Pulmonary artery endothelial cell (primary cell): Measurements from ENCODE around the gene CNN2. TPM values are rescaled to one million over a fixed set of nuclear protein-coding genes. Genes with fewer than 3 reads are reported as not detected.

ENCODE experiments used
- DNase-seq: peaks from one replicate; pipeline ENCODE4 v3.0.0-alpha.2; 2011; ENCODE audit warnings: low read depth, low spot score
- total RNA-seq: library from RNA; depleted of rRNA; stranded (reverse); fragments of >200 nt; gene quantifications from 2 replicates; pipeline ENCODE4 v1.2.3, GENCODE V29; 2014

CNN2 gene
- total RNA-seq, 1 donor from 2014 or later: 188 TPM

- no peak for DNase-seq
Measured at GRCh38 chr19:995051-995827, 31.2 kb upstream of the CNN2 start.

GRCh38 chr19:996051-996838 is 30.2 kb upstream of the CNN2 start:
- no peak for DNase-seq

GRCh38 chr19:998064-998463 is 28.3 kb upstream of the CNN2 start:
- DNase-seq: no peak

GRCh38 chr19:999379-999719 is 27.1 kb upstream of the CNN2 start:
- DNase-seq: no peak

GRCh38 chr19:1000095-1000494 is 26.3 kb upstream of the CNN2 start, which contains the start of gene GRIN3B:
GRIN3B (plus strand) TSS chr19:1000419; CDS start chr19:1000438, 19 bp downstream.
- no peak for DNase-seq

- DNase-seq: no peak
Measured at GRCh38 chr19:1000591-1001537, 25.5 kb upstream of the CNN2 start.

- no peak for DNase-seq
Measured at GRCh38 chr19:1001538-1002166, 24.8 kb upstream of the CNN2 start.

GRCh38 chr19:1002600-1002999 is 23.8 kb upstream of the CNN2 start:
- no peak for DNase-seq

GRCh38 chr19:1003283-1003682 is 23.1 kb upstream of the CNN2 start:
- DNase-seq: no peak

- DNase-seq: no peak
Measured at GRCh38 chr19:1004204-1004802, 22.1 kb upstream of the CNN2 start.

- no peak for DNase-seq
Measured at GRCh38 chr19:1004803-1005664, 21.4 kb upstream of the CNN2 start.

GRCh38 chr19:1006711-1007398 is 19.6 kb upstream of the CNN2 start:
- no peak for DNase-seq

- no peak for DNase-seq
Measured at GRCh38 chr19:1007399-1008251, 18.8 kb upstream of the CNN2 start.

GRCh38 chr19:1008268-1009040 is 18.0 kb upstream of the CNN2 start:
- no peak for DNase-seq

- DNase-seq: no peak
Measured at GRCh38 chr19:1009041-1009980, 17.1 kb upstream of the CNN2 start.

- no peak for DNase-seq
Measured at GRCh38 chr19:1009981-1010538, 16.3 kb upstream of the CNN2 start.
